Fibroblast of mammary gland (primary cell): Measurements from ENCODE around the gene TMEM87B.

Source experiments
- DNase-seq: peaks from one replicate; pipeline ENCODE4 v3.0.0-alpha.2; 2010; ENCODE audit warnings: low read depth
- H3K4me3 ChIP-seq: 2 replicates; pipeline ENCODE4 v1.5.1; 2011; ENCODE audit warnings: low read depth, mild to moderate bottlenecking, low read length, moderate library complexity; ENCODE audit not compliant: control insufficient read depth
- CTCF ChIP-seq: conservative IDR thresholded peaks from 2 replicates; pipeline ENCODE4 v1.5.1; 2011; ENCODE audit warnings: low read depth, low read length, inconsistent platforms; ENCODE audit not compliant: control insufficient read depth, insufficient read depth

TMEM87B gene

GRCh38 chr2:112012556-112012955, 42.5 kb upstream of the TMEM87B start:
- H3K4me3 ChIP-seq = no peak overlapping the region
- TF ChIP-seq CTCF = no peak
- DNase-seq = no peak

DNA sequence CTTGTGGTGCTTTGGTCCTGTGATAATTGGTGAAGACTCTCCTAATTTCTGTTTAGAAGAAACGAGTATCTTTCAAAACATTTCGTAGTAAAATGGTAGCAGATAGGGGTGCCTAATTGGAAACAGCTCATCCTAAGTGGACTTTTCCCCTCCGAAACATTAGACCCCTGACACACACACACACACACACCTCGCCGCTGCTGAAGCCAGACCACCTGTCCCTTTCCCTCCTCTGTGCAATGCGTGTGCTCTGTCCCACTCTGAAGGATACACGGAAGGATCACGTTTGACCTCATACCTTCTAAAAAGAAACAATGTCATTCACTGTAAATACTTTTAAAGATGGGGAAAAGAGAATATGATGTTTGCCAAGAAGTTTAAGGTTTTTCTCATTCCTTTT, 36.2 kb upstream of the TMEM87B start:
- no peak overlapping the region for H3K4me3 ChIP-seq
- no peak for TF ChIP-seq CTCF
- DNase-seq = no peak

GRCh38 chr2:112019569-112019982, 35.5 kb upstream of the TMEM87B start:
- no peak for DNase-seq
- TF ChIP-seq CTCF = no peak
- H3K4me3 ChIP-seq = no peak overlapping the region

DNA sequence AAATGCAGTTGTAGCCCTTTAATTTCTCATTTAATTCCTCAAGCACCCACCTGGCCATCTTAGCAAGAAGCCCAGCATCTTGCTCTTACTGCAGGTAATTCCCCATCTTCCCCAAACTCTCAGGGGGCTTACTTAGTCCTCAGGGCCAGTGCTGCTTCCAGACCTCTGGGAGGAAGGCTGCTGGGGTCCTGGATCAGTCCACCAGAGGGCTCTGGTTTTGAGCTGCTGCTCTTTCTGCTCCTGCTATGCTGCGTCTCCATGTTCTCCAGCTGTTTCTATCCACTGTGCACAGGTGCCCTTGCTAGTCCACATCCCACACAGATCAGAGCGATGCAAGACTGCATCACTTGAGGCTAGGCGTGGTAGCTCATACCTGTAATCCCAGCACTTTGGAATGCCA, 34.5 kb upstream of the TMEM87B start:
- no peak for DNase-seq
- peak; percentile 15 for TF ChIP-seq CTCF

GRCh38 chr2:112021290-112021689, 33.8 kb upstream of the TMEM87B start:
- DNase-seq = no peak
- no peak for TF ChIP-seq CTCF
- H3K4me3 ChIP-seq = no peak overlapping the region

More for the DNA sequence above, 34.5 kb upstream of the TMEM87B start:
- no peak overlapping the region for H3K4me3 ChIP-seq

DNA sequence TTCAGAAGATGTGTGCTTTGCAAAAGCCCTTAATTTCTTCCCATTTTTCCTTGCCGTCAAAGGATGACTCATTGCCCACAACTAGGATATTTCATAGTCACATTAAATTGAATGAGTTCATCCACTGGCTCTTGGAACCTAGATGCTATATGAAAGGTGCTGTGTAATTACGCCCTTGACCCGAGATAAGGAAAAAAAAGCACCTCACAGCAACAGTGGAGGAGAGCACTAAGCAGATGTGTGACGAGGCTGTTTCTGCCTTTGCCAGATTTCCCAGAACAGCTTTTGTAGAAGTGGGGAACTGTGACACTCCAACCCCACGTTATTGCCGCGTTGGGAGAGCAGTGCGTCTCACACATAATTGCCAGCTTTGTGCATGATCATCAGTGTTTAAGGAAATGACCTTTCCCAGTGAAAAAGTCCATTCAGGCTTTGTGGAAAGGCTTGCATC, 33.3 kb upstream of the TMEM87B start:
- no peak overlapping the region for H3K4me3 ChIP-seq
- peak; percentile 36 for DNase-seq
- no peak for TF ChIP-seq CTCF

- TF ChIP-seq CTCF = no peak
- H3K4me3 ChIP-seq = no peak overlapping the region
- no peak for DNase-seq
Observed at GRCh38 chr2:112023707-112024106, 31.4 kb upstream of the TMEM87B start.
